CD4-positive, CD25-positive, alpha-beta regulatory T cell (primary cell): ENCODE results near the gene SLC2A2. TPM values are rescaled to one million over a fixed set of nuclear protein-coding genes. Genes with fewer than 3 reads are reported as not detected.

Experiments
- ATAC-seq, 2 donors: fragments of 150-1000 bp; cut with Tn5 transposase; one replicate each; pipeline ENCODE4 v1.10.0; 2021; ENCODE audit warnings: low read depth in 2 of 2, moderate number of reproducible peaks in 2 of 2, moderate library complexity in 1 of 2
- DNase-seq, 3 donors: peaks; one replicate each; pipeline versions ENCODE4 v3.0.0 to v3.0.0-alpha.2; 2012 to 2022; ENCODE audit warnings: mixed read lengths in 1 of 3
- H3K27ac ChIP-seq: one replicate; pipeline ENCODE4 v1.7.0; 2013; ENCODE audit warnings: mild to moderate bottlenecking, low read length; ENCODE audit not compliant: insufficient read depth, poor library complexity, severe bottlenecking
- H3K27me3 ChIP-seq: one replicate; pipeline ENCODE4 v1.7.0; 2013; ENCODE audit warnings: low read length; ENCODE audit not compliant: control insufficient read depth, insufficient read depth
- H3K36me3 ChIP-seq: one replicate; pipeline ENCODE4 v1.7.0; 2013; ENCODE audit warnings: mild to moderate bottlenecking, low read length, moderate library complexity; ENCODE audit not compliant: control insufficient read depth, insufficient read depth
- H3K4me1 ChIP-seq: 2 replicates; pipeline ENCODE4 v1.7.0; 2013; ENCODE audit warnings: mild to moderate bottlenecking, low read length; ENCODE audit not compliant: insufficient read depth, control insufficient read depth, poor library complexity, severe bottlenecking
- H3K4me3 ChIP-seq: one replicate; pipeline ENCODE4 v1.7.0; 2013; ENCODE audit warnings: low read depth, mild to moderate bottlenecking, low read length, moderate library complexity
- H3K9me3 ChIP-seq, 2 experiments: 1 replicate in 1 of 2; 2 replicates in 1 of 2; pipeline ENCODE4 v1.7.0; 2013; ENCODE audit warnings: low read length in 2 of 2, mild to moderate bottlenecking in 1 of 2, moderate library complexity in 1 of 2; ENCODE audit not compliant: control insufficient read depth in 2 of 2
- H3K27ac Mint-ChIP-seq, 3 donors: one replicate each; pipeline ENCODE4 v1.8.0; 2020 to 2022; ENCODE audit warnings: mild to moderate bottlenecking in 3 of 3, mixed read lengths in 3 of 3, moderate library complexity in 2 of 3
- H3K27me3 Mint-ChIP-seq: one replicate; pipeline ENCODE4 v1.8.0; 2022; ENCODE audit warnings: mild to moderate bottlenecking, mixed read lengths
- H3K36me3 Mint-ChIP-seq: one replicate; pipeline ENCODE4 v1.8.0; 2020; ENCODE audit warnings: mixed read lengths
- H3K4me1 Mint-ChIP-seq, 4 donors: one replicate each; pipeline ENCODE4 v1.8.0; 2020 to 2022; ENCODE audit warnings: mixed read lengths in 4 of 4, mild to moderate bottlenecking in 1 of 4
- H3K4me3 Mint-ChIP-seq, 4 donors: one replicate each; pipeline ENCODE4 v1.8.0; 2020 to 2022; ENCODE audit warnings: mild to moderate bottlenecking in 4 of 4, mixed read lengths in 4 of 4, moderate library complexity in 3 of 4
- H3K9me3 Mint-ChIP-seq, 7 donors: one replicate each; pipeline ENCODE4 v1.8.0; 2020 to 2022; ENCODE audit warnings: mixed read lengths in 7 of 7, mild to moderate bottlenecking in 3 of 7, moderate library complexity in 2 of 7
- polyA plus RNA-seq, 4 donors: library from polyadenylated mRNA; unstranded; fragments of 300-500 nt; fragmentation: Illumina TruSeq; gene quantifications; one replicate each; pipeline ENCODE4 v1.2.3, GENCODE V29; 2021
- total RNA-seq: library from RNA; stranded (reverse); gene quantifications from one replicate; pipeline ENCODE4 v1.2.3, GENCODE V29; 2022

SLC2A2 gene
- total and polyA plus RNA-seq, 5 donors from 2014 or later = not detected

DNA sequence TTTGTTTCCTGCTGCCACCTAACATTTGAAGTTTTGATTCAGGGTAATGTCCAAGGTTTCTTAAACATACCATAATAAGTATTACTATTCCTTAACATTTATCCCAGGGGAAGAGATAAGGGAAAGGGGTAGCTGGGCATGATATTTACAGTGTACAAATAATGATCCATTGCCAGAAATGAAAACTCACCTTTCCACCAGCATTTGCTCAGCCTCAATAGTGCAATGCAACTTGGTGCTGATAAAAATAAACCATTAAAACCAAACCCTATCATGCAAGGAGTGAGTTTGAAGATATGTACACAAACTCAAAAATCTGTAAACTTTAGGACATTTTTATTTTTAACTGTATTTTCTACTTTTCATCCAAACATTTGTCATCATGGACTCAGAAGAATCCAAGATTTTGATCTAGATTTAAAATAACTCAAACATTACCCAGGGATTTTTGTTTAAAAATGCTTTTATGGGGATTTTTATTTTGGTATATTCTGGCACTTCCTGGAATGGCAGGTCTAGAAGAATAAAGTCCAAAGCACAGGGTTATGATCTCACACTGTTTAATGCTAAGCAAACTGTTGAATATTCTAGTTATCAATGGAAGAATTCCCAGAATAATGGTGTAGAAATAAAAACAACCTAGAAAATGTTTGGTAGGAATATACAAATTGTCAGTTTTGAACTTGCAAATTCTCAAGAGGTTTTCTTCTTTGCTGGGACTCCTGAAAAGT is 32.5 kb upstream of the SLC2A2 start:
- Histone ChIP-seq H3K4me3 (no peak overlapping the region), H3K9me3 (no peaks in the 10 kb centered on the region), H3K36me3 (peaks cover 21% of the 10 kb centered on the region), H3K27ac (no peak overlapping the region), H3K4me1 (no peaks in the 10 kb centered on the region), H3K27me3 (no peaks in the 10 kb centered on the region)
- Mint-ChIP-seq H3K4me3 (no peak overlapping the region), H3K27me3 (no peaks in the 10 kb centered on the region), H3K9me3 (no peaks in the 10 kb centered on the region), H3K4me1 (no peaks in the 10 kb centered on the region), H3K27ac (no peak overlapping the region), H3K36me3 (peaks cover 25% of the 10 kb centered on the region)
- DNase-seq (no peak), ATAC-seq (no peak)

DNA sequence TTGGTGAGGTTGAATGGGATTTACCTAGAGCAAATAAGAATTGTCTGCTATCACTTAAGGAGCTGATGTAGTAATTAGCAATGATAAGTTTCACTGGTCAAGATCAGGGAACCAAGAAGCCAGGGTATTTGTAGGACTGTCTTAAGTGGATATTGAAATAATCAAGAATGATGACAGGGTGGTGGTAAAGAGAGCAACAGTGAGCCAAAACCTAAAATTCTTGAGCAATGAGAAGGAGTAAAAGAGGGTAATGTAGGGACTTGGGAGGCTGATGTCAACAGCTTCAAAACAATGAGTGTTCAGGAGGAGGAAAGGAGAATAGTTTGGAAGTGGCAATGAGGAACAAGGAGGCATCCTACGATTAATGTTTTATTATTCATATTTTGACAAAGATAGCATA is 31.5 kb upstream of the SLC2A2 start:
- H3K27ac Mint-ChIP-seq = no peak overlapping the region
- no peaks in the 10 kb centered on the region for H3K4me1 ChIP-seq
- H3K27me3 ChIP-seq = no peaks in the 10 kb centered on the region
- peaks cover 12% of the 10 kb centered on the region for H3K36me3 ChIP-seq
- ATAC-seq (no peak), DNase-seq (no peak)
- H3K36me3 Mint-ChIP-seq = peaks cover 15% of the 10 kb centered on the region
- H3K4me3 Mint-ChIP-seq = no peak overlapping the region
- H3K27ac ChIP-seq = no peak overlapping the region
- no peak overlapping the region for H3K4me3 ChIP-seq
- no peaks in the 10 kb centered on the region for H3K9me3 ChIP-seq
- H3K27me3 Mint-ChIP-seq = no peaks in the 10 kb centered on the region
- no peaks in the 10 kb centered on the region for H3K9me3 Mint-ChIP-seq
- peaks cover 0 to 1% (median 0%) of the 10 kb centered on the region in 4 donors for H3K4me1 Mint-ChIP-seq

GRCh38 chr3:171057072-171057471 is 30.6 kb upstream of the SLC2A2 start:
- ATAC-seq (no peak), DNase-seq (no peak)
- H3K36me3 Mint-ChIP-seq = peaks cover 8% of the 10 kb centered on the region
- H3K4me3 Mint-ChIP-seq = no peak overlapping the region
- no peaks in the 10 kb centered on the region for H3K9me3 ChIP-seq
- no peaks in the 10 kb centered on the region for H3K9me3 Mint-ChIP-seq
- no peaks in the 10 kb centered on the region for H3K27me3 ChIP-seq
- H3K4me1 Mint-ChIP-seq = peaks cover 0 to 1% (median 0%) of the 10 kb centered on the region in 4 donors
- no peak overlapping the region for H3K27ac ChIP-seq
- no peaks in the 10 kb centered on the region for H3K4me1 ChIP-seq
- no peaks in the 10 kb centered on the region for H3K27me3 Mint-ChIP-seq
- no peak overlapping the region for H3K27ac Mint-ChIP-seq
- peaks cover 5% of the 10 kb centered on the region for H3K36me3 ChIP-seq
- H3K4me3 ChIP-seq = no peak overlapping the region

- H3K4me3 Mint-ChIP-seq = no peak overlapping the region
These were observed 30.0 kb upstream of the SLC2A2 start for GRCh38 chr3:171056528-171056927.

GRCh38 chr3:171055336-171056178 is 29.0 kb upstream of the SLC2A2 start:
- ATAC-seq (no peak), DNase-seq (no peak)
- Histone ChIP-seq H3K4me3 (no peak overlapping the region), H3K9me3 (no peaks in the 10 kb centered on the region), H3K36me3 (no peaks in the 10 kb centered on the region), H3K27ac (no peak overlapping the region), H3K27me3 (no peaks in the 10 kb centered on the region), H3K4me1 (no peaks in the 10 kb centered on the region)
- Mint-ChIP-seq H3K9me3 (no peaks in the 10 kb centered on the region), H3K36me3 (peaks cover 4% of the 10 kb centered on the region), H3K27me3 (no peaks in the 10 kb centered on the region), H3K27ac (peak overlapping the region in 1 of 3 donors; percentile 24), H3K4me3 (no peak overlapping the region), H3K4me1 (peaks cover 0 to 1% (median 0%) of the 10 kb centered on the region in 4 donors)

More at GRCh38 chr3:171056528-171056927, 30.0 kb upstream of the SLC2A2 start:
- Histone ChIP-seq H3K4me1 (no peaks in the 10 kb centered on the region), H3K27me3 (no peaks in the 10 kb centered on the region), H3K36me3 (no peaks in the 10 kb centered on the region), H3K27ac (no peak overlapping the region), H3K4me3 (no peak overlapping the region), H3K9me3 (no peaks in the 10 kb centered on the region)
- Mint-ChIP-seq H3K36me3 (peaks cover 4% of the 10 kb centered on the region), H3K27me3 (no peaks in the 10 kb centered on the region), H3K4me1 (peaks cover 0 to 1% (median 0%) of the 10 kb centered on the region in 4 donors), H3K9me3 (no peaks in the 10 kb centered on the region), H3K27ac (no peak overlapping the region)
- DNase-seq (no peak), ATAC-seq (no peak)

DNA sequence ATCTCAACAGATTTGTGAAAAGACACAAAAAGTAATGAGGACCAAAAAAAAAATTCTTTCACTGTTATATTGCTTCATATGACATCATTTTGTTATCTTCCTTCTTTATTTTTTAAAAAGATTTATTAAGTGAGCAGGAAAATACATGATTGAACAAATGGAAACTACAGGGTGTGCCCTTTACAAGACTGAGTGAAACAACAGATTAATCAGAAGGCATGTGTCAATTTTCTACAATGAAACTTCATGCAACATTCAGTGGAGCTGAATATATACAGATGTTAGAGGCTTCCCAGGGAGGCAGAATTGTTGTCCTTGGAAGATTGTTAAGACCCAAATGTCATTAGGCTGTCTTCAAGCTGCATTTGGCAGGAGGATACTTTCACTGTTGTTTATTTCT is 28.4 kb upstream of the SLC2A2 start:
- H3K27ac Mint-ChIP-seq = no peak overlapping the region
- H3K27me3 ChIP-seq = no peaks in the 10 kb centered on the region
- no peaks in the 10 kb centered on the region for H3K4me1 ChIP-seq
- H3K4me3 Mint-ChIP-seq = no peak overlapping the region
- no peak overlapping the region for H3K27ac ChIP-seq
- no peak overlapping the region for H3K4me3 ChIP-seq
- H3K9me3 Mint-ChIP-seq = no peaks in the 10 kb centered on the region
- H3K36me3 Mint-ChIP-seq = peaks cover 4% of the 10 kb centered on the region
- no peaks in the 10 kb centered on the region for H3K36me3 ChIP-seq
- no peak for DNase-seq
- H3K4me1 Mint-ChIP-seq = peaks cover 0 to 1% (median 0%) of the 10 kb centered on the region in 4 donors
- H3K27me3 Mint-ChIP-seq = peaks cover under 1% of the 10 kb centered on the region
- H3K9me3 ChIP-seq = no peaks in the 10 kb centered on the region
- ATAC-seq = no peak

DNA sequence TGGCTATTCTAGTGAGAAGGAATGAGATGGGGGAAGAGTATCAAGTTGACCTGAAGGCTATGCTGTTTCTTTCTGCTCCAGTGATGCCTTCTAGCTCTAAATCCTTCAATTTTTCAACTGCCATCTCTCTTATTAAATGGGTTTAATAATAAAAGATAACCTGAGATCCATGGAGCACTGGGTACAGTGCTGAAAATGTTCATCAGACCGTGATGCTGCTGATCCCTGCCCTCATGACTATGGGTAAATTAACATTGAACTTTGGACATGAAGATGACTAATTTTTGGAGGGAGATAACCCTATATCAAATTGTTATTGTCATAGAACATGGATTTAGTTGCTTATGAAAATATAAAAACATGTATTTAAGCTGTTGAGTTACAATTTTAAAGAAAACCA is 27.7 kb upstream of the SLC2A2 start:
- H3K4me1 Mint-ChIP-seq = peaks cover 0 to 2% (median under 1%) of the 10 kb centered on the region in 4 donors
- no peaks in the 10 kb centered on the region for H3K36me3 ChIP-seq
- no peaks in the 10 kb centered on the region for H3K27me3 ChIP-seq
- H3K9me3 Mint-ChIP-seq = no peaks in the 10 kb centered on the region
- no peaks in the 10 kb centered on the region for H3K4me1 ChIP-seq
- H3K27ac ChIP-seq = no peak overlapping the region
- H3K4me3 ChIP-seq = no peak overlapping the region
- ATAC-seq (no peak), DNase-seq (no peak)
- no peaks in the 10 kb centered on the region for H3K36me3 Mint-ChIP-seq
- no peak overlapping the region for H3K4me3 Mint-ChIP-seq
- no peaks in the 10 kb centered on the region for H3K9me3 ChIP-seq
- H3K27ac Mint-ChIP-seq = no peak overlapping the region
- H3K27me3 Mint-ChIP-seq = peaks cover 7% of the 10 kb centered on the region
